IPS DF 6.9 (cell line): Measurements from ENCODE around the gene TXNRD1.

ENCODE experiments used
- DNase-seq: peaks from one replicate; pipeline ENCODE4 v3.0.0-alpha.2; 2013; ENCODE audit warnings: low read depth, low spot score
- H3K27ac ChIP-seq: one replicate; pipeline ENCODE4 v1.5.1; 2013; ENCODE audit warnings: low read length, control low read depth
- H3K27me3 ChIP-seq: 2 replicates; pipeline ENCODE4 v1.6.1; 2013; ENCODE audit warnings: mild to moderate bottlenecking, low read length; ENCODE audit not compliant: control insufficient read depth, insufficient read depth
- H3K36me3 ChIP-seq: 2 replicates; pipeline ENCODE4 v1.6.1; 2013; ENCODE audit warnings: low read length; ENCODE audit not compliant: control insufficient read depth, insufficient read depth
- H3K4me1 ChIP-seq: 2 replicates; pipeline ENCODE4 v1.6.1; 2013; ENCODE audit warnings: low read length; ENCODE audit not compliant: control insufficient read depth, insufficient read depth
- H3K4me3 ChIP-seq: 2 replicates; pipeline ENCODE4 v1.5.1; 2013; ENCODE audit warnings: mild to moderate bottlenecking, low read length
- H3K9me3 ChIP-seq: 2 replicates; pipeline ENCODE4 v1.6.1; 2013; ENCODE audit warnings: low read length, inconsistent platforms; ENCODE audit not compliant: control insufficient read depth, insufficient read depth
- WGBS: extraction: QIAGEN DNeasy Blood & Tissue Kit; methylation state at CpG from one replicate; pipeline ENCODE4 v1.1.7; 2013; ENCODE audit warnings: mixed read lengths, missing lambda C conversion rate; ENCODE audit not compliant: insufficient read length, insufficient coverage; 5-methylcytosine and 5-hydroxymethylcytosine counted together

TXNRD1 gene

DNA sequence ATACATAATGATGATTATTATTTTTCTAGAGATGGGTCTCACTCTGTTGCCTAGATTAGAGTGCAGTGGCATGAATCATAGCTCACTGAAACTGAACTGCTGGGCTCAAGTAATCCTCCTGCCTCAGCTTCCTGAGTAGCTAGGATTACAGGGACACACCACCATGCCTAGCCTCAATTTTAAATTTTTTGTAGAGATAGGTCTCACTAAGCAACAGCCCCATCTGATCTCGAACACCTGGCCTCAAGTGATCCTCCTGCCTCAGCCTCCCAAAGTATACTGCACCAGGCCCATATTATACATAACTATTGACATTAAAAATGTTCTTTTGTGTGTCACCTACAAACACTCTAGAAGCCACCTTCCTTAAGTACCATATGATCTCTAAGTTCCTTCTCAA, 3.4 kb downstream of the TXNRD1 start:
- no peak for DNase-seq
- no peaks in the 10 kb centered on the region for H3K9me3 ChIP-seq
- H3K4me3 ChIP-seq = no peak overlapping the region
- no peaks in the 10 kb centered on the region for H3K36me3 ChIP-seq
- no CpG with 5 or more reads among the region's 1 CpG for WGBS
- no peaks in the 10 kb centered on the region for H3K4me1 ChIP-seq
- H3K27ac ChIP-seq = no peak overlapping the region
- H3K27me3 ChIP-seq = no peaks in the 10 kb centered on the region; the same call in 1 of the 2 replicates

- no CpG with 5 or more reads among the region's 4 CpGs for WGBS
Measured at GRCh38 chr12:104219361-104219892, 3.8 kb downstream of the TXNRD1 start.

GRCh38 chr12:104219908-104220404, 4.4 kb downstream of the TXNRD1 start:
- WGBS = no CpG with 5 or more reads among the region's 4 CpGs
- Histone ChIP-seq H3K9me3 (no peaks in the 10 kb centered on the region), H3K4me3 (no peak overlapping the region), H3K27me3 (no peaks in the 10 kb centered on the region; the same call in 1 of the 2 replicates), H3K36me3 (no peaks in the 10 kb centered on the region), H3K27ac (no peak overlapping the region), H3K4me1 (no peaks in the 10 kb centered on the region)
- DNase-seq = no peak

More at GRCh38 chr12:104219361-104219892, 3.8 kb downstream of the TXNRD1 start:
- H3K4me1 ChIP-seq = no peaks in the 10 kb centered on the region
- DNase-seq = no peak
- no peak overlapping the region for H3K4me3 ChIP-seq
- H3K9me3 ChIP-seq = no peaks in the 10 kb centered on the region
- no peaks in the 10 kb centered on the region; the same call in 1 of the 2 replicates for H3K27me3 ChIP-seq
- H3K36me3 ChIP-seq = no peaks in the 10 kb centered on the region
- no peak overlapping the region for H3K27ac ChIP-seq

- no peak for DNase-seq
- Histone ChIP-seq H3K9me3 (no peaks in the 10 kb centered on the region), H3K36me3 (no peaks in the 10 kb centered on the region), H3K27ac (no peak overlapping the region), H3K4me3 (no peak overlapping the region), H3K27me3 (no peaks in the 10 kb centered on the region; the same call in 1 of the 2 replicates), H3K4me1 (no peaks in the 10 kb centered on the region)
- WGBS = no CpG with 5 or more reads among the region's 6 CpGs
Measured at GRCh38 chr12:104220931-104221330, 5.4 kb downstream of the TXNRD1 start.

GRCh38 chr12:104222976-104223375, 7.4 kb downstream of the TXNRD1 start:
- H3K36me3 ChIP-seq = no peaks in the 10 kb centered on the region
- no peaks in the 10 kb centered on the region for H3K27me3 ChIP-seq
- H3K4me1 ChIP-seq = no peaks in the 10 kb centered on the region
- no peaks in the 10 kb centered on the region for H3K9me3 ChIP-seq
- H3K27ac ChIP-seq = no peak overlapping the region
- no CpG with 5 or more reads among the region's 1 CpG for WGBS
- H3K4me3 ChIP-seq = no peak overlapping the region
- DNase-seq = no peak

DNA sequence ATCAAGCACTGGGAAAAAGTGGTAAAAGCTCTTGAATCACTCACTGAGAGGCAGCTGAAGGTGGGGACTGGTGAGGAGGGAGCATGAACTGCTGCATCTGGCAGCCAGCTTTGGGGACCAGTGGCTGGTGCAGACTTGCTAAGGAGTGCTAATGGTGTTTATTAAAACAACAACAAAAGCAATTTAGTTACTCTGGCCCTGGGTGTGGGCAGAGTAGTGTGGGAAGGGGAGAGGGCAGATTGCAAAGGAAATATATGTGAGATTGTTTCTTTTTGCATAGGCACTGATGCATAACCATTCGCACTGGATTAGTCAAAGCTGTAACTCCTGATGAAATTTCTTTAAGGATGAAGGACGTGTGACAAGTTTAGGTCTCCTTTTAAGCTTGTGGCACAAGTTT, 8.1 kb downstream of the TXNRD1 start:
- Histone ChIP-seq H3K27ac (no peak overlapping the region), H3K36me3 (no peaks in the 10 kb centered on the region), H3K4me3 (no peak overlapping the region), H3K27me3 (no peaks in the 10 kb centered on the region), H3K4me1 (no peaks in the 10 kb centered on the region), H3K9me3 (no peaks in the 10 kb centered on the region)
- no peak for DNase-seq
- WGBS = no CpG with 5 or more reads among the region's 2 CpGs

DNA sequence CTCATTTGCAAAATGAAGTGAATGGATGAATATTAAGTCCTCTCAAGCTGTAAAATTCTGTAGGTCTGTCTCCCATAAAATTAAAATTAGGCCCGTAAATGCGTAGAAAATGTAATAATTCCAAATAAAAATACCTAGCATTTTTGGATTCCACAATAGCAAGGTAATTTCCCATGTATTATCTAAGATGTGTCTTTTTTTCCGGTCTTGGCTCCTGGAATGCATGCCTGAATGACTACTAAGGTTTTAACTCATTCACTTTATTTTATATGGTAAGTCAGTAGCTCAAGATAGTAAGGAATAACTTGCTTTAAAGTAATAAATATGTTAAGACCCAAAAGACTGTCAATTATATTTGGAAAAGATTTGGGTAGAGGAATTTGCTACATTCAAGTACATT, 11.1 kb downstream of the TXNRD1 start:
- H3K36me3 ChIP-seq = no peaks in the 10 kb centered on the region
- WGBS = no CpG with 5 or more reads among the region's 3 CpGs
- H3K4me1 ChIP-seq = no peaks in the 10 kb centered on the region
- DNase-seq = no peak
- H3K4me3 ChIP-seq = no peak overlapping the region
- H3K27me3 ChIP-seq = no peaks in the 10 kb centered on the region
- no peak overlapping the region for H3K27ac ChIP-seq
- peaks cover 1% of the 10 kb centered on the region; the same call in 1 of the 2 replicates for H3K9me3 ChIP-seq

DNA sequence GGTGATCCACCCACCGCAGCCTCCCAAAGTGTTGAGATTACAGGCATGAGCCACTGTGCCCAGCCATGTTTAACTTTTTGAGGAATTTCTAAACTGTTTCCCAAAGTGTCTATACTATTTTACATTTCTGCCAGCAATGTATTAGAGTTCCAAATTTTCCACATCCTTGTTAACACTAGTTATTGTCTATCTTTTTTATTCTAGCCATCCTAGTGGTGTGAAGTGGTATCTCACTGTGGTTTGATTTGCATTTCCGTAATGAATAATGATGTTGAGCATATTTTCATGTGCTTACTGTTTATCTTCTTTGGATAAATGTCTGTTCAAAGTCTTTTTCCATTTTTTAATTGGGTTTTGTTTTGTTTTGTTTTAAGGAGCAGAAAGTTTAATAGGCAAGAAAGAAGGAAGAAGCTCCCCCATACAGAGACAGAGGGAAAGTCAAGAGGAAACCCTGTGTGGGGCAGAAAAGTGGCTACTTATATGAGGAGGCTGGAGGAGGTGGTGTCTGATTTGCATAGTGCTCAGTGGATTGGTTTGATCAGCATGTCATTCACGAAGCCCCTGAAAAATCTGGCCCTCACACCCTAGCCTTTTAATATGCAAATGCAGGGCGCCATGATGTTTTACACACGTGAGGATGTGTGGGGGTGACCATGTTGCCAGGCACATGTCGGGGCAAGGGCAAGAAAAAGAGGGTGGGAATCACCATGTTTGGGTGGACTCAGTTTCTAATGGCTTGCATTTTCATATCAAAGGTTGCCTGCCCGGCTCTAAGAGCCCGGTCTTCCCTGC, 14.9 kb downstream of the TXNRD1 start:
- H3K4me3 ChIP-seq = no peak overlapping the region
- no peak overlapping the region for H3K27ac ChIP-seq
- no CpG with 5 or more reads among the region's 8 CpGs for WGBS
- no peaks in the 10 kb centered on the region for H3K27me3 ChIP-seq
- H3K9me3 ChIP-seq = peaks cover 1% of the 10 kb centered on the region; the same call in 1 of the 2 replicates
- no peak for DNase-seq
- H3K36me3 ChIP-seq = no peaks in the 10 kb centered on the region
- no peaks in the 10 kb centered on the region for H3K4me1 ChIP-seq

DNA sequence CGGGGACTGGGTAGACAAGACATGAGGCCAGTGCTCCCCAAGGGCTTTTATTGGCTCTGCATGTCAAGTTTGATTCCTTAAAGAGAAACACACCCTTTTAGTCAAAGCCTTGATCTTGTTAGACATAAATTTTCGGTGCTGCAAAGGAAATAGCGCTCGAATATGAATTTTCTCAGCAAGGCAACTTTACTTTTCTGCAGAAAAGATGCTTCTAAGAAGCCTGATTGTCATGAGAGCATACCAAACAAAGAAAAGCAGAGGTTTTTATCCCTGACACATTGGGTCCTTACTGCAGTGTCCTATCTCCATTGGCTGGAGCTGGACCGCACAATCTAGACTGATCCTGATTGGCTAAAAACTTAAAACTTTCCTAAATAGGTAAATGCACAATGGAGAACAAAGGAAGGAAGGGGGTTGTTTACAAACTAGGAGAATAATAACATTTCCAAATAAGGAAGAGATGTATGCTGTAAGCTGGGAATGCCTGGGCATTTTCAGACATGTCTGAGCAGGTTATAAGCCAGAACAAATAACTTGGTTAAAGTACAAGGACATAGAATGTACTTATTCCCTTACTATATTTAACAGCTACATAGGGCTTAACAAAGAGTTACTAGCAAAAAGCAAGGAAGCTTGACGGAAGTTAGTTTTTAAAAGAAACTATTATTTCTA, 17.2 kb downstream of the TXNRD1 start:
- no peaks in the 10 kb centered on the region for H3K4me1 ChIP-seq

GRCh38 chr12:104234926-104235499, 19.4 kb downstream of the TXNRD1 start:
- H3K9me3 ChIP-seq = peaks cover 1% of the 10 kb centered on the region; the same call in 1 of the 2 replicates
- no CpG with 5 or more reads among the region's 7 CpGs for WGBS
- no peak overlapping the region for H3K4me3 ChIP-seq
- DNase-seq = no peak
- no peaks in the 10 kb centered on the region for H3K4me1 ChIP-seq
- H3K27ac ChIP-seq = no peak overlapping the region
- no peaks in the 10 kb centered on the region for H3K36me3 ChIP-seq
- H3K27me3 ChIP-seq = no peaks in the 10 kb centered on the region

More for the DNA sequence above, 17.2 kb downstream of the TXNRD1 start:
- Histone ChIP-seq H3K9me3 (peaks cover 1% of the 10 kb centered on the region; the same call in 1 of the 2 replicates), H3K36me3 (no peaks in the 10 kb centered on the region), H3K27me3 (no peaks in the 10 kb centered on the region), H3K27ac (no peak overlapping the region), H3K4me3 (no peak overlapping the region)
- no peak for DNase-seq
- WGBS = no CpG with 5 or more reads among the region's 6 CpGs
